Neuronal stem cell (in vitro differentiated cells): ENCODE measurements around the gene SCUBE2.

ENCODE experiments used
- DNase-seq: peaks from one replicate; pipeline ENCODE4 v3.0.0-alpha.2; 2013; ENCODE audit warnings: low spot score
- H2AFZ ChIP-seq: one replicate; pipeline ENCODE4 v1.6.1; 2013; ENCODE audit warnings: mild to moderate bottlenecking, low read length, inconsistent platforms
- H2AK5ac ChIP-seq: 2 replicates; pipeline ENCODE4 v1.6.1; 2013; ENCODE audit warnings: low read depth, mild to moderate bottlenecking, inconsistent platforms, low read length, moderate library complexity, mixed read lengths
- H2BK120ac ChIP-seq: 2 replicates; pipeline ENCODE4 v1.6.1; 2013; ENCODE audit warnings: low read depth, mild to moderate bottlenecking, inconsistent platforms, low read length, moderate library complexity, mixed read lengths
- H2BK12ac ChIP-seq: one replicate; pipeline ENCODE4 v1.6.1; 2013; ENCODE audit warnings: low read length, inconsistent platforms
- H2BK15ac ChIP-seq: 2 replicates; pipeline ENCODE4 v1.6.1; 2013; ENCODE audit warnings: mild to moderate bottlenecking, low read length, inconsistent platforms, mixed read lengths
- H2BK5ac ChIP-seq: one replicate; pipeline ENCODE4 v1.6.1; 2013; ENCODE audit warnings: inconsistent platforms, mild to moderate bottlenecking, low read length, moderate library complexity
- H3K14ac ChIP-seq: one replicate; pipeline ENCODE4 v1.6.1; 2013; ENCODE audit warnings: low read length, inconsistent platforms
- H3K18ac ChIP-seq: 2 replicates; pipeline ENCODE4 v1.6.1; 2013; ENCODE audit warnings: low read length, inconsistent platforms
- H3K23ac ChIP-seq: 2 replicates; pipeline ENCODE4 v1.6.1; 2013; ENCODE audit warnings: low read depth, mild to moderate bottlenecking, mixed read lengths, low read length, inconsistent platforms; ENCODE audit not compliant: poor library complexity
- H3K27ac ChIP-seq: replicated peaks from 3 replicates; pipeline ENCODE4 v1.5.1; 2013; ENCODE audit warnings: low read length, inconsistent platforms
- H3K27me3 ChIP-seq, 3 experiments: 2 replicates each; pipeline ENCODE4 v1.6.1; 2013; ENCODE audit warnings: low read length in 3 of 3, mild to moderate bottlenecking in 2 of 3, inconsistent platforms in 1 of 3, low read depth in 1 of 3, mixed read lengths in 1 of 3, moderate library complexity in 1 of 3; ENCODE audit not compliant: control insufficient read depth in 3 of 3, insufficient read depth in 3 of 3
- H3K36me3 ChIP-seq, 2 donors: replicated peaks in 1 of 2; 2 replicates each; pipeline ENCODE4 v1.6.1; 2013; ENCODE audit warnings: low read length in 2 of 2; ENCODE audit not compliant: control insufficient read depth in 2 of 2, insufficient read depth in 2 of 2
- H3K4ac ChIP-seq: 2 replicates; pipeline ENCODE4 v1.6.1; 2013; ENCODE audit warnings: inconsistent platforms, mild to moderate bottlenecking, low read length, moderate library complexity
- H3K4me1 ChIP-seq, 2 donors: 1 replicate in 1 of 2; 2 replicates in 1 of 2; pipeline ENCODE4 v1.6.1; 2013; ENCODE audit warnings: low read length in 2 of 2, low read depth in 1 of 2; ENCODE audit not compliant: control insufficient read depth in 2 of 2, insufficient read depth in 1 of 2
- H3K4me2 ChIP-seq: one replicate; pipeline ENCODE4 v1.6.1; 2013; ENCODE audit warnings: mild to moderate bottlenecking, low read length, inconsistent platforms; ENCODE audit not compliant: insufficient read depth, poor library complexity, severe bottlenecking
- H3K4me3 ChIP-seq, 2 donors: 2 replicates each; pipeline ENCODE4 v1.5.1; 2013; ENCODE audit warnings: low read length in 2 of 2, mild to moderate bottlenecking in 2 of 2, inconsistent platforms in 1 of 2, moderate library complexity in 1 of 2
- H3K79me1 ChIP-seq: one replicate; pipeline ENCODE4 v1.6.1; 2013; ENCODE audit warnings: low read depth, mild to moderate bottlenecking, inconsistent platforms, low read length, moderate library complexity
- H3K9ac ChIP-seq: one replicate; pipeline ENCODE4 v1.6.1; 2013; ENCODE audit warnings: mild to moderate bottlenecking, low read depth, low read length, inconsistent platforms; ENCODE audit not compliant: poor library complexity
- H3K9me3 ChIP-seq, 2 donors: replicated peaks in 1 of 2; 2 replicates each; pipeline versions ENCODE3 to v1.6.1; 2013; ENCODE audit warnings: low read length in 2 of 2, mild to moderate bottlenecking in 2 of 2, inconsistent platforms in 1 of 2, low read depth in 1 of 2, mixed read lengths in 1 of 2, moderate library complexity in 1 of 2; ENCODE audit not compliant: control insufficient read depth in 2 of 2, insufficient read depth in 1 of 2
- H4K8ac ChIP-seq: one replicate; pipeline ENCODE4 v1.6.1; 2013; ENCODE audit warnings: low read depth, mild to moderate bottlenecking, inconsistent platforms, low read length, moderate library complexity
- H4K91ac ChIP-seq: one replicate; pipeline ENCODE4 v1.6.1; 2013; ENCODE audit warnings: low read length, low read depth, mild to moderate bottlenecking, inconsistent platforms; ENCODE audit not compliant: poor library complexity
- WGBS, 2 donors: extraction: QIAGEN DNeasy Blood & Tissue Kit; methylation state at CpG; one replicate each; pipeline ENCODE4 v1.1.7; 2013; ENCODE audit warnings: missing lambda C conversion rate in 2 of 2, mixed read lengths in 1 of 2; ENCODE audit not compliant: insufficient read length in 2 of 2, insufficient replicate concordance in 1 of 2; ENCODE audit errors: extremely low coverage in 2 of 2; 5-methylcytosine and 5-hydroxymethylcytosine counted together

The SCUBE2 gene

DNA sequence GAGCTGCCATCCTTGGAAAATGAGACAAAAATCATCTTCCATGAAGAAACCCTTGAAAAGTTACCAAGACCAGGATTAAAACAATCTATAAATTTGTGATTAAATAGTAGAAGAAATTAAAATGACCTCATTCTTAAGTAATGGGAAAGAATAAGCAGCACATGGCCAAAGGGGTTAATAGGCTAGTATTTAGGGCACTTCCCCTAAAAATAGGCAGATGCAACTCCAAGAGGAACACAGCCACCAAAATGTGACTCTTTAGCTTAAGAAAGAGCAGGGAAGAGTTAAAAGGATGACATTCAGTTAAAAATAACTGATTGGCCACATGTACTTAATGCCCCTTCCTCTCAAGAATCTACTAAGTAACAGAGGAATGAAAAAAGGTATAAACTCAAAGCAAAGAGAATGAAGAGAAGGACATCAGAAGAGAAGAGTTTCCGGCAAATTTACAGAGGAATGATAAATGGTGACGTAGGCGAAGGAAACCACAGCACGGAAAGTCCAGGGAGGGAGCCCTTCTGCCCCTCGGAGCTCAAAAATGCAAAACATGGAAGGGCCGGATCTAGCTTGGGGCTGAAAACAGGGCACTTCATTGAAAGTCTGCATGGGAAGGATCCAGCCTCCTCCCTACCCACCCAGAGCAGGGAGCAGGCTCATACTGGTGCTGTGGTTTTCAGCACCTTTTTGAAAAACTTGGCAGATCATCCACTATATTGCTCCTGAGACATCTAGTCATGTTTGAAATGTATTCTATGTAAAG lies 17.8 kb downstream of the SCUBE2 start:
- H3K14ac ChIP-seq, result no peak overlapping the region
- WGBS, 2 donors, result no CpG with 5 or more reads among the region's 6 CpGs

GRCh38 chr11:9072626-9073176 lies 18.7 kb downstream of the SCUBE2 start:
- peaks cover 7 to 18% of the 10 kb centered on the region in 2 donors for H3K4me1 ChIP-seq
- no peak overlapping the region for H2BK15ac ChIP-seq
- no peaks in the 10 kb centered on the region for H3K36me3 ChIP-seq
- no peak overlapping the region for H3K23ac ChIP-seq
- no peak overlapping the region for H2BK5ac ChIP-seq
- H2AK5ac ChIP-seq, result no peak overlapping the region
- H3K27me3 ChIP-seq, result peaks cover 0 to 12% (median 0%) of the 10 kb centered on the region in 3 experiments
- no peak for DNase-seq
- H3K18ac ChIP-seq, result no peak overlapping the region
- no peak overlapping the region for H3K4me2 ChIP-seq
- no peak overlapping the region for H4K8ac ChIP-seq
- no peak overlapping the region for H3K14ac ChIP-seq
- H3K4me3 ChIP-seq, result no peak overlapping the region
- H3K4ac ChIP-seq, result no peak overlapping the region
- no peak overlapping the region for H3K9ac ChIP-seq
- no peak overlapping the region for H3K27ac ChIP-seq
- WGBS, 2 donors, result no CpG with 5 or more reads among the region's 7 CpGs
- no peak overlapping the region for H2BK12ac ChIP-seq
- H2AFZ ChIP-seq, result no peak overlapping the region
- no peaks in the 10 kb centered on the region for H3K9me3 ChIP-seq
- no peak overlapping the region for H4K91ac ChIP-seq
- H3K79me1 ChIP-seq, result no peaks in the 10 kb centered on the region
- no peak overlapping the region for H2BK120ac ChIP-seq

More for the DNA sequence above, 17.8 kb downstream of the SCUBE2 start:
- Histone ChIP-seq H3K4me1 (peaks cover 7 to 18% of the 10 kb centered on the region in 2 donors), H3K9me3 (no peaks in the 10 kb centered on the region), H2AK5ac (no peak overlapping the region), H3K36me3 (no peaks in the 10 kb centered on the region), H4K8ac (no peak overlapping the region), H3K27me3 (peaks cover 0 to 12% (median 0%) of the 10 kb centered on the region in 3 experiments), H3K23ac (no peak overlapping the region), H2BK12ac (no peak overlapping the region), H2BK120ac (no peak overlapping the region), H2BK15ac (no peak overlapping the region), H3K4me2 (no peak overlapping the region), H3K27ac (no peak overlapping the region), H3K9ac (no peak overlapping the region), H2AFZ (no peak overlapping the region), H4K91ac (no peak overlapping the region), H3K4me3 (no peak overlapping the region), H3K18ac (no peak overlapping the region), H2BK5ac (no peak overlapping the region), H3K4ac (no peak overlapping the region), H3K79me1 (no peaks in the 10 kb centered on the region)
- DNase-seq, result no peak

- H3K27ac ChIP-seq, result no peak overlapping the region
- no peak overlapping the region for H3K4ac ChIP-seq
- H3K27me3 ChIP-seq, result peaks cover 0 to 11% (median 0%) of the 10 kb centered on the region in 3 experiments
- H2AK5ac ChIP-seq, result no peak overlapping the region
- no peak overlapping the region for H2BK120ac ChIP-seq
- H3K18ac ChIP-seq, result no peak overlapping the region
- H3K14ac ChIP-seq, result no peak overlapping the region
- no peak overlapping the region for H2BK12ac ChIP-seq
- no peak overlapping the region for H3K23ac ChIP-seq
- H4K8ac ChIP-seq, result no peak overlapping the region
- no CpG with 5 or more reads among the region's 3 CpGs for WGBS, 2 donors
- no peak overlapping the region for H3K4me3 ChIP-seq
- no peak overlapping the region for H4K91ac ChIP-seq
- DNase-seq, result no peak
- H3K9me3 ChIP-seq, result no peaks in the 10 kb centered on the region
- H3K4me1 ChIP-seq, result peaks cover 9 to 18% of the 10 kb centered on the region in 2 donors
- H3K4me2 ChIP-seq, result no peak overlapping the region
- H2BK15ac ChIP-seq, result no peak overlapping the region
- no peak overlapping the region for H2AFZ ChIP-seq
- no peak overlapping the region for H3K9ac ChIP-seq
- H2BK5ac ChIP-seq, result no peak overlapping the region
- H3K79me1 ChIP-seq, result no peaks in the 10 kb centered on the region
- no peaks in the 10 kb centered on the region for H3K36me3 ChIP-seq
Measured at GRCh38 chr11:9071692-9072091, 19.7 kb downstream of the SCUBE2 start.

DNA sequence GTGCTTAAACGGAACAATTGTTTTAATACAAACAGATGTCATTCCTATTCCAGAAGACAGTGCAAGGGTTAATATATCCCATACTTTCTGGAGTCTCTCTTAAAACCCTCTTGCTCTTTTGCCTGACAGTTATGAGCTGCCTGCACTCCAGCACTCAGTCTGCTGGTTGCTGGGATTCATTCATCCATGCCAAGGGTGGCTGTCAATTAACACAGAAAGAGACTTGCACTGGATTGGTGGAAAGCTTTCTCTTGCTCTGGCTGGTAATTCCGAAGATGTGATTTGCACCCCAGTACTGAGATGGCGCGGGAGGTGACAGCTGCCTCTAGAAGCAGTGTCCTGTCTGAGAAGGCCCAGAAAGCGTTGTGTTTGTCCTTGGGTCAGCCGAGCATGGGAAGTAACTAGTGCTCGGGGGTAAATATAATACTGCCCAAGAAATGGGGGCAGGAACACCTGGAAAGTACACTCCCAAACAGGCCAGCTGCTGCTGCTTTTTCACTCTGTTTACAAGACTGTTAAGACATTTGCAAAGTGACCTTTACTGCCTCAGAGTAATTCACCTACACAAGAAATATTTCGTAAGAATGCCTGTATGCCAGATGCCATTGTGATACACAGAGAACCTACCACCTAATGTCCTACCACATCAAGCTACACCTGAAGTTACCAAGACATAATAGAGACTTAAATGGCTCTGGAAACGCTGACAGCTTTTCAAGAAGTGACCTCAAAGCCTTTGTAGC lies 20.5 kb downstream of the SCUBE2 start:
- no peak overlapping the region for H3K9ac ChIP-seq
- no peak overlapping the region for H2AK5ac ChIP-seq
- peaks cover 14 to 20% of the 10 kb centered on the region in 2 donors for H3K4me1 ChIP-seq
- peaks cover 0 to 9% (median 0%) of the 10 kb centered on the region in 3 experiments for H3K27me3 ChIP-seq
- H3K9me3 ChIP-seq, result no peaks in the 10 kb centered on the region
- no CpG with 5 or more reads among the region's 9 CpGs for WGBS, 2 donors
- no peak overlapping the region for H4K8ac ChIP-seq
- no peak for DNase-seq
- no peaks in the 10 kb centered on the region for H3K36me3 ChIP-seq
- H3K4me2 ChIP-seq, result no peak overlapping the region
- H2BK15ac ChIP-seq, result no peak overlapping the region
- H3K18ac ChIP-seq, result no peak overlapping the region
- no peak overlapping the region for H2BK5ac ChIP-seq
- H2AFZ ChIP-seq, result no peak overlapping the region
- H3K23ac ChIP-seq, result no peak overlapping the region
- H3K4me3 ChIP-seq, result no peak overlapping the region
- H2BK120ac ChIP-seq, result no peak overlapping the region
- H3K79me1 ChIP-seq, result no peaks in the 10 kb centered on the region
- H3K27ac ChIP-seq, result no peak overlapping the region
- H2BK12ac ChIP-seq, result no peak overlapping the region
- no peak overlapping the region for H4K91ac ChIP-seq
- H3K4ac ChIP-seq, result no peak overlapping the region
- no peak overlapping the region for H3K14ac ChIP-seq
